Esophagus muscularis mucosa (tissue), 3 donors: Measurements from ENCODE around the gene TBL1XR1.

ENCODE experiments used
- CTCF ChIP-seq, 3 experiments: fragments of 200-600 bp in 2 of 3; fragments of 450-650 bp in 1 of 3; sonication (generic) in 2 of 3; IDR thresholded peaks; one replicate each; pipeline ENCODE4 v1.5.1; 2017 to 2019; ENCODE audit warnings: antibody characterized with exemption in 3 of 3, mild to moderate bottlenecking in 2 of 3, moderate library complexity in 1 of 3
- POLR2A ChIP-seq: fragments of 450-650 bp; IDR thresholded peaks from one replicate; pipeline ENCODE4 v1.6.1; 2017; ENCODE audit warnings: antibody characterized with exemption, moderate library complexity, mild to moderate bottlenecking, low read depth
- POLR2AphosphoS5 ChIP-seq, 2 donors: sonication (generic); formaldehyde crosslinking; IDR thresholded peaks; one replicate each; pipeline ENCODE4 v1.6.1; 2017; ENCODE audit warnings: antibody characterized with exemption in 2 of 2

- TF ChIP-seq CTCF (IDR thresholded peaks at IDR 0.05), result no peak
- no peak for TF ChIP-seq POLR2AphosphoS5 (IDR thresholded peaks at IDR 0.05)
- TF ChIP-seq POLR2A, result no peak
Observed at GRCh38 chr3:177150218-177150916, 46.9 kb downstream of the TBL1XR1 start.
